DND-41 (cell line): ENCODE measurements around the gene GRID2.

Experiments
- ATAC-seq: fragments of 200-7000 bp; cut with Tn5 transposase; 3 replicates; pipeline ENCODE4 v1.9.1; 2021; ENCODE audit warnings: low read depth; ENCODE audit not compliant: insufficient read depth
- DNase-seq: peaks from one replicate; pipeline ENCODE4 v3.0.0-alpha.2; 2020
- H2AFZ ChIP-seq: 2 replicates; pipeline ENCODE4 v1.6.0; 2012; ENCODE audit warnings: low read depth, low read length
- H3K27ac ChIP-seq: 2 replicates; pipeline ENCODE4 v1.5.1; 2012; ENCODE audit warnings: low read length, inconsistent platforms
- H3K27me3 ChIP-seq: fragments of 200-600 bp; sonication (generic); 2 replicates; pipeline ENCODE4 v1.6.0; 2012; ENCODE audit warnings: low read length, mild to moderate bottlenecking, inconsistent platforms; ENCODE audit not compliant: insufficient read depth, poor library complexity
- H3K36me3 ChIP-seq: 2 replicates; pipeline ENCODE4 v1.5.1; 2012; ENCODE audit warnings: low read length, inconsistent platforms; ENCODE audit not compliant: insufficient read depth
- H3K4me1 ChIP-seq: 2 replicates; pipeline ENCODE4 v1.5.1; 2012; ENCODE audit warnings: mild to moderate bottlenecking, low read length; ENCODE audit not compliant: insufficient read depth
- H3K4me2 ChIP-seq: 2 replicates; pipeline ENCODE4 v1.6.0; 2012; ENCODE audit warnings: mild to moderate bottlenecking, moderate library complexity, low read length, inconsistent platforms; ENCODE audit not compliant: insufficient read depth
- H3K4me3 ChIP-seq, 2 experiments: fragments of 200-600 bp in 1 of 2; shearing (Covaris generic) in 1 of 2; 2 replicates each; pipeline ENCODE4 v1.5.1; 2012 to 2016; ENCODE audit warnings: inconsistent platforms in 2 of 2, low read length in 2 of 2, mild to moderate bottlenecking in 2 of 2, low read depth in 1 of 2, moderate library complexity in 1 of 2
- H3K79me2 ChIP-seq: 2 replicates; pipeline ENCODE4 v1.6.0; 2012; ENCODE audit warnings: low read length, inconsistent platforms; ENCODE audit not compliant: insufficient read depth
- H3K9ac ChIP-seq: 2 replicates; pipeline ENCODE4 v1.6.0; 2012; ENCODE audit warnings: low read depth, mild to moderate bottlenecking, inconsistent platforms, low read length, moderate library complexity
- H3K9me3 ChIP-seq: 2 replicates; pipeline ENCODE4 v1.5.1; 2012; ENCODE audit warnings: low read length, moderate library complexity, mild to moderate bottlenecking, inconsistent platforms; ENCODE audit not compliant: insufficient read depth, severe bottlenecking
- H4K20me1 ChIP-seq: 2 replicates; pipeline ENCODE4 v1.6.0; 2012; ENCODE audit warnings: low read length; ENCODE audit not compliant: insufficient read depth
- EZH2 ChIP-seq: IDR thresholded peaks from 3 replicates; pipeline ENCODE4 v1.6.1; 2012; ENCODE audit warnings: borderline replicate concordance, low read depth, mild to moderate bottlenecking, moderate library complexity, low read length, inconsistent platforms; ENCODE audit not compliant: severe bottlenecking
- TF ChIP-seq, protein P1 (sequence below): IDR thresholded peaks from 2 replicates; pipeline ENCODE4 v1.5.1; 2012; ENCODE audit warnings: borderline replicate concordance, low read length, moderate library complexity, mild to moderate bottlenecking; ENCODE audit not compliant: poor library complexity, severe bottlenecking; ENCODE audit errors: extremely low read depth

Gene GRID2

DNA sequence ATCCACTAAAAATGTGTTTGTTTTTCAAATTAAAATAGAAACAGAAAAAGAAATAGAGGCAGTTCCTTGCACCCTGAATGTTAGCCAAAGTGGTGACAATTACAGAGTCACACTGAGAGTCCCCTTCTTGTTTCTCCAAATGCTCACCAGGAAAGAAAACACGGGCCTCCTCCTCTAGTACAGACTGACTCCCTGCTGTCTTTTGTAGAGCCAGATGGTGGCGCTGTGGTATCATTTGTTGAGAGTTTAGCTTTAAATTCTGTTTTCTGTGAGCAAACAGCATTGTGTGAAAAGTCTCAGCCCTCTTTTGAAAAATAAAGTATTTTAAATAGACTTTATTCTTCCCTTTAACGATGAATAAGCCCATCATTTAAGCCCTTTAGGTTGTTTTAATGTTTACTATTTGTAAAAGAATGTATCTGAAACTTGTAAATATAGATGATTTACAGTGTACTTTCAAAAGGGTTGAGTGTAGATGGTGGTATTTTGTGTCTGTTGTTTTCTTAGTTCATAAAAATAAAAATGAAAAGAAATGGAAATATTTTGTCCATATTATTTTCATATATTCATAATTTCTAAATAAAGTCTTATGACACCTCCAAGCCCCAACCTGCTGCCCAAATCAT is 1487.9 kb downstream of the GRID2 start:
- Histone ChIP-seq H3K4me1 (no peaks in the 10 kb centered on the region), H3K79me2 (no peaks in the 10 kb centered on the region), H3K36me3 (no peaks in the 10 kb centered on the region), H3K27me3 (no peaks in the 10 kb centered on the region), H3K4me3 (no peak overlapping the region), H3K27ac (no peak overlapping the region), H2AFZ (no peak overlapping the region), H3K4me2 (no peak overlapping the region), H3K9me3 (no peaks in the 10 kb centered on the region), H4K20me1 (no peaks in the 10 kb centered on the region), H3K9ac (no peak overlapping the region)
- TF ChIP-seq, protein P1, sequence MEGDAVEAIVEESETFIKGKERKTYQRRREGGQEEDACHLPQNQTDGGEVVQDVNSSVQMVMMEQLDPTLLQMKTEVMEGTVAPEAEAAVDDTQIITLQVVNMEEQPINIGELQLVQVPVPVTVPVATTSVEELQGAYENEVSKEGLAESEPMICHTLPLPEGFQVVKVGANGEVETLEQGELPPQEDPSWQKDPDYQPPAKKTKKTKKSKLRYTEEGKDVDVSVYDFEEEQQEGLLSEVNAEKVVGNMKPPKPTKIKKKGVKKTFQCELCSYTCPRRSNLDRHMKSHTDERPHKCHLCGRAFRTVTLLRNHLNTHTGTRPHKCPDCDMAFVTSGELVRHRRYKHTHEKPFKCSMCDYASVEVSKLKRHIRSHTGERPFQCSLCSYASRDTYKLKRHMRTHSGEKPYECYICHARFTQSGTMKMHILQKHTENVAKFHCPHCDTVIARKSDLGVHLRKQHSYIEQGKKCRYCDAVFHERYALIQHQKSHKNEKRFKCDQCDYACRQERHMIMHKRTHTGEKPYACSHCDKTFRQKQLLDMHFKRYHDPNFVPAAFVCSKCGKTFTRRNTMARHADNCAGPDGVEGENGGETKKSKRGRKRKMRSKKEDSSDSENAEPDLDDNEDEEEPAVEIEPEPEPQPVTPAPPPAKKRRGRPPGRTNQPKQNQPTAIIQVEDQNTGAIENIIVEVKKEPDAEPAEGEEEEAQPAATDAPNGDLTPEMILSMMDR: peak; percentile 91
- no peak for TF ChIP-seq EZH2
- peak; percentile 87 for ATAC-seq
- DNase-seq: peak; percentile 52

GRCh38 chr4:93802045-93802444 is 1498.3 kb downstream of the GRID2 start:
- TF ChIP-seq EZH2: no peak
- TF ChIP-seq, protein P1: no peak
- no peak overlapping the region for H3K9ac ChIP-seq
- H3K27ac ChIP-seq: no peak overlapping the region
- no peaks in the 10 kb centered on the region for H3K4me1 ChIP-seq
- peaks cover 5% of the 10 kb centered on the region for H3K27me3 ChIP-seq
- no peak for DNase-seq
- H3K79me2 ChIP-seq: no peaks in the 10 kb centered on the region
- no peak overlapping the region for H3K4me3 ChIP-seq
- no peak overlapping the region for H3K4me2 ChIP-seq
- H2AFZ ChIP-seq: no peak overlapping the region
- no peaks in the 10 kb centered on the region for H3K9me3 ChIP-seq
- no peaks in the 10 kb centered on the region for H3K36me3 ChIP-seq
- no peak for ATAC-seq
- H4K20me1 ChIP-seq: no peaks in the 10 kb centered on the region

GRCh38 chr4:93809773-93810172 is 1506.0 kb downstream of the GRID2 start:
- Histone ChIP-seq H2AFZ (no peak overlapping the region), H3K27ac (no peak overlapping the region), H3K79me2 (no peaks in the 10 kb centered on the region), H3K27me3 (no peaks in the 10 kb centered on the region), H3K4me3 (no peak overlapping the region), H3K36me3 (no peaks in the 10 kb centered on the region), H3K4me1 (peaks cover 3% of the 10 kb centered on the region; the same call in 1 of the 2 replicates), H4K20me1 (no peaks in the 10 kb centered on the region), H3K9me3 (no peaks in the 10 kb centered on the region), H3K9ac (no peak overlapping the region), H3K4me2 (no peak overlapping the region)
- no peak for DNase-seq
- TF ChIP-seq, protein P1: no peak
- TF ChIP-seq EZH2: no peak
- ATAC-seq: no peak
